Mesothelial cell of epicardium (in vitro differentiated cells): ENCODE measurements around the gene PCGF1. TPM values are rescaled to one million over a fixed set of nuclear protein-coding genes. Genes with fewer than 3 reads are reported as not detected.

Experiments
- DNase-seq, 2 experiments: peaks; one replicate each; pipeline ENCODE4 v3.0.0; 2021; ENCODE audit warnings: low spot score in 2 of 2; ENCODE audit not compliant: unreplicated experiment in 2 of 2
- H3K27ac Mint-ChIP-seq: 2 replicates; pipeline ENCODE4 v1.8.0; 2021; ENCODE audit warnings: mixed read lengths
- H3K27me3 Mint-ChIP-seq: 2 replicates; pipeline ENCODE4 v1.8.0; 2021; ENCODE audit warnings: low read depth, mixed read lengths
- H3K36me3 Mint-ChIP-seq: 2 replicates; pipeline ENCODE4 v1.8.0; 2021; ENCODE audit warnings: mixed read lengths
- H3K4me1 Mint-ChIP-seq: 2 replicates; pipeline ENCODE4 v1.8.0; 2021; ENCODE audit warnings: mixed read lengths
- H3K4me3 Mint-ChIP-seq: 2 replicates; pipeline ENCODE4 v1.8.0; 2021; ENCODE audit warnings: mild to moderate bottlenecking, moderate library complexity, mixed read lengths
- H3K9me3 Mint-ChIP-seq: 2 replicates; pipeline ENCODE4 v1.8.0; 2021; ENCODE audit warnings: mixed read lengths
- CTCF ChIP-seq: fragments of 200-600 bp; sonication (generic); IDR thresholded peaks from one replicate; pipeline ENCODE4 v1.5.0; 2021; ENCODE audit warnings: antibody characterized with exemption; ENCODE audit not compliant: unreplicated experiment
- total RNA-seq: library from RNA; stranded (reverse); gene quantifications from 3 replicates; pipeline ENCODE4 v1.2.1, GENCODE V29; 2021

Gene PCGF1
- total RNA-seq, 1 donor from 2014 or later, result 17.0 TPM

- Mint-ChIP-seq H3K27ac (no peak overlapping the region), H3K36me3 (no peaks in the 10 kb centered on the region), H3K4me3 (no peak overlapping the region), H3K27me3 (no peaks in the 10 kb centered on the region), H3K9me3 (no peaks in the 10 kb centered on the region), H3K4me1 (peaks cover 14% of the 10 kb centered on the region)
- no peak for TF ChIP-seq CTCF
- no peak for DNase-seq
These were observed 26.9 kb upstream of the PCGF1 start for GRCh38 chr2:74534411-74534810.

GRCh38 chr2:74533464-74533863 lies 26.0 kb upstream of the PCGF1 start:
- Mint-ChIP-seq H3K4me3 (no peak overlapping the region), H3K27me3 (no peaks in the 10 kb centered on the region), H3K36me3 (no peaks in the 10 kb centered on the region), H3K9me3 (no peaks in the 10 kb centered on the region), H3K4me1 (peaks cover 21% of the 10 kb centered on the region), H3K27ac (no peak overlapping the region)
- DNase-seq, result no peak
- TF ChIP-seq CTCF, result no peak

GRCh38 chr2:74532222-74532621 lies 24.7 kb upstream of the PCGF1 start:
- no peaks in the 10 kb centered on the region for H3K27me3 Mint-ChIP-seq
- H3K4me3 Mint-ChIP-seq, result peak overlapping the region; percentile 41
- H3K27ac Mint-ChIP-seq, result no peak overlapping the region
- TF ChIP-seq CTCF, result no peak
- peaks cover 27% of the 10 kb centered on the region for H3K4me1 Mint-ChIP-seq
- peaks cover 5% of the 10 kb centered on the region for H3K36me3 Mint-ChIP-seq
- no peaks in the 10 kb centered on the region for H3K9me3 Mint-ChIP-seq
- no peak for DNase-seq

GRCh38 chr2:74531666-74532065 lies 24.2 kb upstream of the PCGF1 start:
- Mint-ChIP-seq H3K4me1 (peaks cover 27% of the 10 kb centered on the region), H3K4me3 (no peak overlapping the region), H3K27me3 (no peaks in the 10 kb centered on the region), H3K36me3 (peaks cover 10% of the 10 kb centered on the region), H3K9me3 (peaks cover 2% of the 10 kb centered on the region), H3K27ac (no peak overlapping the region)
- no peak for TF ChIP-seq CTCF
- DNase-seq, result no peak

GRCh38 chr2:74530239-74531187 lies 23.0 kb upstream of the PCGF1 start:
- H3K36me3 Mint-ChIP-seq, result peaks cover 18% of the 10 kb centered on the region
- TF ChIP-seq CTCF, result no peak
- peaks cover 6% of the 10 kb centered on the region for H3K9me3 Mint-ChIP-seq
- no peaks in the 10 kb centered on the region for H3K27me3 Mint-ChIP-seq
- DNase-seq, result peak in 1 of 2 experiments; percentile 55
- H3K4me3 Mint-ChIP-seq, result peak overlapping the region; percentile 90
- no peak overlapping the region for H3K27ac Mint-ChIP-seq
- peaks cover 27% of the 10 kb centered on the region for H3K4me1 Mint-ChIP-seq
